GM12878 (cell line): ENCODE data around the gene MTRR. TPM values are rescaled to one million over a fixed set of nuclear protein-coding genes. Genes with fewer than 3 reads are reported as not detected.

ENCODE experiments used
- BRCA1 ChIP-seq: IDR thresholded peaks from 2 replicates; pipeline ENCODE4 v1.6.1; 2011; ENCODE audit warnings: low read depth, low read length, improper control_type of control experiment
- E4F1 ChIP-seq: fragments of 450-650 bp; IDR thresholded peaks from 2 replicates; pipeline ENCODE4 v1.6.1; 2018; ENCODE audit warnings: borderline replicate concordance, mild to moderate bottlenecking; ENCODE audit not compliant: partially characterized antibody
- ELK1 ChIP-seq: IDR thresholded peaks from 2 replicates; pipeline ENCODE4 v1.6.1; 2012; ENCODE audit warnings: low read depth, low read length, improper control_type of control experiment
- IRF4 ChIP-seq: IDR thresholded peaks from 2 replicates; pipeline ENCODE4 v1.6.1; 2011; ENCODE audit warnings: low read depth, low read length
- MAX ChIP-seq: IDR thresholded peaks from 2 replicates; pipeline ENCODE4 v1.6.1; 2012; ENCODE audit warnings: low read depth, low read length, improper control_type of control experiment
- NFIC ChIP-seq: IDR thresholded peaks from 2 replicates; pipeline ENCODE4 v1.6.1; 2012; ENCODE audit warnings: low read depth, mild to moderate bottlenecking, inconsistent platforms, low read length, moderate library complexity
- NR2F1 ChIP-seq: fragments of 450-650 bp; conservative IDR thresholded peaks from 2 replicates; pipeline ENCODE4 v1.6.1; 2017; ENCODE audit warnings: mild to moderate bottlenecking
- POU2F2 ChIP-seq: IDR thresholded peaks from 3 replicates; pipeline ENCODE4 v1.6.1; 2011; ENCODE audit warnings: low read depth, mild to moderate bottlenecking, low read length, borderline replicate concordance
- RAD21 ChIP-seq: IDR thresholded peaks from 2 replicates; pipeline ENCODE4 v1.6.1; 2011; ENCODE audit warnings: mild to moderate bottlenecking, low read depth, low read length, moderate library complexity; ENCODE audit not compliant: insufficient read depth
- RELB ChIP-seq: fragments of 450-650 bp; IDR thresholded peaks from 2 replicates; pipeline ENCODE4 v1.6.1; 2017; ENCODE audit warnings: low read depth, mild to moderate bottlenecking, moderate library complexity
- SREBF2 ChIP-seq: IDR thresholded peaks from 2 replicates; pipeline ENCODE4 v1.6.1; 2012; ENCODE audit warnings: mild to moderate bottlenecking, low read length
- STAT3 ChIP-seq: IDR thresholded peaks from 2 replicates; pipeline ENCODE4 v1.6.1; 2011; ENCODE audit warnings: low read depth, low read length, improper control_type of control experiment
- TARDBP ChIP-seq: IDR thresholded peaks from 2 replicates; pipeline ENCODE4 v1.6.1; 2016; ENCODE audit warnings: borderline replicate concordance
- WRNIP1 ChIP-seq: IDR thresholded peaks from 2 replicates; pipeline ENCODE4 v1.6.1; 2011; ENCODE audit warnings: low read depth, low read length, improper control_type of control experiment, borderline replicate concordance
- YY1 ChIP-seq: IDR thresholded peaks from 2 replicates; pipeline ENCODE4 v1.6.1; 2011; ENCODE audit warnings: low read depth, mild to moderate bottlenecking, low read length
- polyA plus RNA-seq, 11 experiments: library from polyadenylated mRNA; depleted of rRNA in 4 of 11; unstranded in 6 of 11; stranded (reverse) in 5 of 11; fragments of >200 nt; fragmentation: Nextera tagmentation in 4 of 11; fragmentation: Illumina TruSeq in 1 of 11; extraction: Ambion mirVana in 4 of 11; extraction: Trizol in 1 of 11; gene quantifications; 1 replicate in 1 of 11; 2 replicates in 10 of 11; pipeline versions ENCODE4 v1.2.1 to v1.2.3, GENCODE V29; 2011 to 2016; ENCODE audit warnings: inconsistent platforms in 2 of 11, missing spikeins in 2 of 11, low read depth in 1 of 11
- total RNA-seq, 4 experiments: library from RNA; depleted of rRNA in 3 of 4; stranded (reverse); fragments of >200 nt in 3 of 4; fragmentation: Illumina TruSeq in 1 of 4; extraction: Trizol in 1 of 4; gene quantifications; 2 replicates each; pipeline versions ENCODE4 v1.2.1 to v1.2.3, GENCODE V29; 2013 to 2021
- TF ChIP-seq, protein P1 (sequence below): fragments of 450-650 bp; IDR thresholded peaks from 2 replicates; pipeline ENCODE4 v1.6.1; 2017; ENCODE audit warnings: mild to moderate bottlenecking, moderate library complexity
- TF ChIP-seq, protein P2 (sequence below): IDR thresholded peaks from 2 replicates; pipeline ENCODE4 v1.6.1; 2011; ENCODE audit warnings: borderline replicate concordance, low read depth, mild to moderate bottlenecking, moderate library complexity, mixed read lengths, low read length; ENCODE audit not compliant: insufficient read depth; ENCODE audit errors: extremely low read length

Gene MTRR
- total and polyA plus RNA-seq, 10 of the 15 experiments (the other 5 are each of a cell fraction or from before 2014, with no cell fraction given), result 13.8 to 76.9 (median 38.0) TPM

DNA sequence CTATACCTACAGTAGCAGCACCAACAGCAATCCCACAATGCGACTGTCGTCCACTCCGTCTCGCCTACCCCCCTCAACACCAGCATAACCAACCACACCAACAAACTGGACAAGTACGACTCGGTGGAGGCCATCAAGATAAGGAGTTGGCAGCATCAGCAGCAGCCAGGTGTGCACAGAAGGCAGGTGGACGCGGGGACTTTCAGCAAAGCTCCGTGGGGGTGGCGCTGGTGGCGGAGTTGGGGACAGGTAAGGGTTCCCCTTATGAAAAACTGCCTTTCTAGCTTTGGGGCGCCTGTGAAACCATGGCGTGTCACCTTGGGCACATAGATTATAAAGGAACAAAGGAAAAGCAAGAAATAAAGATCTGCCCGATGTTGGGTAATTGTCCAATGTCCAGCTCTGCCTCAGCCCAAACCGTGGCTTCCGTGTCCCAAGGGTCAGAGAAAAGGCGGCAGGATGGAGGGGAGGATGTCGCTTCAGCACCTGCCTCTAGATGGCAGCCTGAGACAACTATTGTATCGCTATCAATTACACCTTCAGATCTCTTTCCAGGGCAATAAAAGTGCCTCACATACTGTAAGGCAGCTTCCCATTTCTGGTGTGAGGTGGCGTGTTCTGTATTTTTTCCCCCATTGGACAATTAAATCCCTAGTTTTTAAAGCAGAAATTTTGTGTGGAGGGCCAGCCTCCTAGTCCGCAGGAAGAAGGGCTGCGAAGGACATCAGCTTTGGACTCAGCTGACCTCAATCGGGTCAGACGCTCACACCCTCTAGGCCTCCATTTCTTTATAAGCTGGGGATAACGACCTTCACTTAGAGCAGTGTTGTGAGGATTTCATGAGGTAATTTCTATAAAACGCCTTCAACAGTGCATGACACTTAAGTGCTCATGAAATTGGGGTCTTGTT is 58.8 kb downstream of the MTRR start (continued):
- TF ChIP-seq RELB (no peak), WRNIP1 (no peak), E4F1 (no peak), BRCA1 (no peak), IRF4 (no peak), YY1 (peak; percentile 48), TARDBP (no peak), NR2F1 (no peak), STAT3 (no peak), POU2F2 (no peak), SREBF2 (no peak), ELK1 (no peak), NFIC (no peak), MAX (no peak), RAD21 (peak; percentile 83)
- TF ChIP-seq, protein P1, sequence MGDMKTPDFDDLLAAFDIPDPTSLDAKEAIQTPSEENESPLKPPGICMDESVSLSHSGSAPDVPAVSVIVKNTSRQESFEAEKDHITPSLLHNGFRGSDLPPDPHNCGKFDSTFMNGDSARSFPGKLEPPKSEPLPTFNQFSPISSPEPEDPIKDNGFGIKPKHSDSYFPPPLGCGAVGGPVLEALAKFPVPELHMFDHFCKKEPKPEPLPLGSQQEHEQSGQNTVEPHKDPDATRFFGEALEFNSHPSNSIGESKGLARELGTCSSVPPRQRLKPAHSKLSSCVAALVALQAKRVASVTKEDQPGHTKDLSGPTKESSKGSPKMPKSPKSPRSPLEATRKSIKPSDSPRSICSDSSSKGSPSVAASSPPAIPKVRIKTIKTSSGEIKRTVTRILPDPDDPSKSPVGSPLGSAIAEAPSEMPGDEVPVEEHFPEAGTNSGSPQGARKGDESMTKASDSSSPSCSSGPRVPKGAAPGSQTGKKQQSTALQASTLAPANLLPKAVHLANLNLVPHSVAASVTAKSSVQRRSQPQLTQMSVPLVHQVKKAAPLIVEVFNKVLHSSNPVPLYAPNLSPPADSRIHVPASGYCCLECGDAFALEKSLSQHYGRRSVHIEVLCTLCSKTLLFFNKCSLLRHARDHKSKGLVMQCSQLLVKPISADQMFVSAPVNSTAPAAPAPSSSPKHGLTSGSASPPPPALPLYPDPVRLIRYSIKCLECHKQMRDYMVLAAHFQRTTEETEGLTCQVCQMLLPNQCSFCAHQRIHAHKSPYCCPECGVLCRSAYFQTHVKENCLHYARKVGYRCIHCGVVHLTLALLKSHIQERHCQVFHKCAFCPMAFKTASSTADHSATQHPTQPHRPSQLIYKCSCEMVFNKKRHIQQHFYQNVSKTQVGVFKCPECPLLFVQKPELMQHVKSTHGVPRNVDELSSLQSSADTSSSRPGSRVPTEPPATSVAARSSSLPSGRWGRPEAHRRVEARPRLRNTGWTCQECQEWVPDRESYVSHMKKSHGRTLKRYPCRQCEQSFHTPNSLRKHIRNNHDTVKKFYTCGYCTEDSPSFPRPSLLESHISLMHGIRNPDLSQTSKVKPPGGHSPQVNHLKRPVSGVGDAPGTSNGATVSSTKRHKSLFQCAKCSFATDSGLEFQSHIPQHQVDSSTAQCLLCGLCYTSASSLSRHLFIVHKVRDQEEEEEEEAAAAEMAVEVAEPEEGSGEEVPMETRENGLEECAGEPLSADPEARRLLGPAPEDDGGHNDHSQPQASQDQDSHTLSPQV, result no peak
- TF ChIP-seq, protein P2, sequence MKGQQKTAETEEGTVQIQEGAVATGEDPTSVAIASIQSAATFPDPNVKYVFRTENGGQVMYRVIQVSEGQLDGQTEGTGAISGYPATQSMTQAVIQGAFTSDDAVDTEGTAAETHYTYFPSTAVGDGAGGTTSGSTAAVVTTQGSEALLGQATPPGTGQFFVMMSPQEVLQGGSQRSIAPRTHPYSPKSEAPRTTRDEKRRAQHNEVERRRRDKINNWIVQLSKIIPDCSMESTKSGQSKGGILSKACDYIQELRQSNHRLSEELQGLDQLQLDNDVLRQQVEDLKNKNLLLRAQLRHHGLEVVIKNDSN, result no peak
